ENCODE data around the gene DENND4A. TPM values are rescaled to one million over a fixed set of nuclear protein-coding genes. Genes with fewer than 3 reads are reported as not detected.

Gene DENND4A
- total and polyA plus RNA-seq, 9 of the 15 experiments (the other 6 are each of a cell fraction or from before 2014, with no cell fraction given), result 6.8 to 32.3 (median 19.9) TPM

- TF ChIP-seq ATF3 (IDR thresholded peaks at IDR 0.05), result peak; percentile 17; the same call in 1 of the 2 replicates
- TF ChIP-seq ATF3 (CRISPR knock-in tag; conservative IDR thresholded peaks at IDR 0.05), result peak; percentile 82
- no peak for TF ChIP-seq ZBTB12 (CRISPR knock-in tag; IDR thresholded peaks at IDR 0.05)
- TF ChIP-seq ZNF146 (CRISPR knock-in tag; IDR thresholded peaks at IDR 0.05; ENCODE audit: unreplicated experiment), result peak; percentile 15
- TF ChIP-seq RAD21 (CRISPR knock-in tag; conservative IDR thresholded peaks at IDR 0.05 in 1 of 2, IDR thresholded peaks at IDR 0.05 in 1 of 2), result peak in 1 of 2 experiments; percentile 80
- TF ChIP-seq ZBTB34 (CRISPR knock-in tag; IDR thresholded peaks at IDR 0.05), result no peak
- TF ChIP-seq PKNOX1 (IDR thresholded peaks at IDR 0.05), result peak; percentile 25; the same call in 1 of the 2 replicates
- TF ChIP-seq E2F4 (CRISPR knock-in tag; IDR thresholded peaks at IDR 0.05; ENCODE audit: low read depth), result no peak
- TF ChIP-seq NCOA4 (IDR thresholded peaks at IDR 0.05; ENCODE audit: partially characterized antibody), result peak; percentile 58
- TF ChIP-seq FOSL1 (tag; conservative IDR thresholded peaks at IDR 0.05), result peak; percentile 50; the same call in 1 of the 2 replicates
- TF ChIP-seq NELFE (IDR thresholded peaks at IDR 0.05; ENCODE audit: insufficient read depth, insufficient read length), result peak; percentile 39
- peak; percentile 63; the same call in 1 of the 2 replicates for TF ChIP-seq MTA1 (IDR thresholded peaks at IDR 0.05; ENCODE audit: borderline replicate concordance)
- peak; percentile 90 for TF ChIP-seq POLR2B (IDR thresholded peaks at IDR 0.05; ENCODE audit: low read depth, partially characterized antibody)
- TF ChIP-seq FOXK1 (CRISPR knock-in tag; IDR thresholded peaks at IDR 0.05; ENCODE audit: borderline replicate concordance), result no peak
- TF ChIP-seq RBBP5 (IDR thresholded peaks at IDR 0.05; ENCODE audit: borderline replicate concordance, insufficient read depth, low read length, poor library complexity, severe bottlenecking), result peak; percentile 98
- peak; percentile 82 for TF ChIP-seq TCF7 (IDR thresholded peaks at IDR 0.05; ENCODE audit: borderline replicate concordance)
- no peak for TF ChIP-seq FOXM1 (IDR thresholded peaks at IDR 0.05; ENCODE audit: low read depth)
- TF ChIP-seq FOXM1 (CRISPR knock-in tag; IDR thresholded peaks at IDR 0.05; ENCODE audit: low read depth), result peak; percentile 92; the same call in 1 of the 2 replicates
- TF ChIP-seq RB1 (IDR thresholded peaks at IDR 0.05; ENCODE audit: low read depth), result peak; percentile 99
- peak in 1 of 2 experiments; percentile 77; a peak in 2 of 4 replicates for TF ChIP-seq SRF (CRISPR knock-in tag; IDR thresholded peaks at IDR 0.05)
- peak; percentile 57; the same call in 1 of the 2 replicates for TF ChIP-seq OTX1 (CRISPR knock-in tag; IDR thresholded peaks at IDR 0.05)
These were observed 181.0 kb downstream of the DENND4A start, which contains the start of gene INTS14 (continued) for GRCh38 chr15:65610871-65611718.
